MM.1S (cell line): Measurements from ENCODE around the gene WIPF2.

ENCODE experiments used
- CTCF ChIP-seq: fragments of 300-600 bp; sonication (generic); IDR thresholded peaks from 2 replicates; pipeline ENCODE4 v1.5.1; 2016; ENCODE audit warnings: antibody characterized with exemption, low read length, mixed read lengths
- EZH2 ChIP-seq: fragments of 300-600 bp; sonication (generic); optimal IDR thresholded peaks from 2 replicates; pipeline ENCODE3; 2017; ENCODE audit warnings: low read depth, mild to moderate bottlenecking, antibody characterized with exemption, low read length, mixed read lengths
- EZH2phosphoT487 ChIP-seq: fragments of 300-600 bp; sonication (generic); IDR thresholded peaks from 2 replicates; pipeline ENCODE4 v1.6.1; 2018; ENCODE audit warnings: antibody characterized with exemption, low read length

- TF ChIP-seq CTCF (no peak), EZH2 (no peak), EZH2phosphoT487 (no peak)
Measured at GRCh38 chr17:40244255-40244654, 25.2 kb downstream of the WIPF2 start.
